Measurements from ENCODE around the gene APMAP. TPM values are rescaled to one million over a fixed set of nuclear protein-coding genes. Genes with fewer than 3 reads are reported as not detected.
"Not testable (repeated sequence)": the region's sequence is repeated elsewhere in the genome, so short reads cannot be mapped to it uniquely, and the experiment has no call there.

APMAP gene
- total RNA-seq, 1 donor from 2014 or later: 81.3 TPM

DNA sequence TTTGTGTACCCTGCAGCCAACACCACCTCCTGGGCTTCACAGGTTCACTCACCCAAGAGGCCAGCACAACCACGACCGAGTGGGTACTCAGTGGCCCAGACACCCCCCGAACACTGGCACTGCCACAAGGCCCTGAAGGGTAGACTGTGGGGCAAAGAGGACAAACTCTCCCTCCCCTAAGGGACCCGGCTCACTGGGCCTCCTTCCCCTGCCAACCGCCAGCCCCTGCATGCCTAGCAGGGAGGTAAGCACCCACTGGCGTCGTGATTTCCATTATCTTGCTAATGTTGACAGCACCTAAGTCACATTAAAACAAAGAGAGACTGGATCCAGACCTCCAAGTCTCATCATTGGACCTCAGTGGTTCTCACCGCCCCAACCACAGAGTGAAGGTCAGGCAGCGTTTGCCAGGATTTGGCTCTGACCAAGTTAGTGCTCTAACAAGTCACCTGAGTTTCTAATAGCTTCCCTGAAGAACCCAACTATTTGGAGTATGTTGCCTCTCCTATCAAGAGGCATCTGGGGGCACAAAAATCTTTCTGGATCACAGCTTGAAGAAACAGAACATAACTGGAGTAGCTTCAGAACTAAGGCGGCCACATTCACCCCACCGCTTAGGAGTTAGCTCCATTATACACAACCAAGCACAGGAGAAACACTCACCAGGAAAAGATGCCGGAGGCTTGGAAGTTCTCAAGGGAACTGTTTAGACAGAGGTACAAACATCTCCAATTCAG is 14.0 kb upstream of the APMAP start:
- no peaks in the 10 kb centered on the region for H3K4me1 Mint-ChIP-seq (ENCODE audit: low read depth)
- peaks cover 19% of the 10 kb centered on the region for H3K27me3 Mint-ChIP-seq
- DNase-seq (ENCODE audit: low spot score, unreplicated experiment): no peak
- H3K36me3 Mint-ChIP-seq (ENCODE audit: insufficient read depth): no peaks in the 10 kb centered on the region
- H3K27ac Mint-ChIP-seq: no peak overlapping the region
- H3K9me3 Mint-ChIP-seq (ENCODE audit: low read depth): peaks cover 5% of the 10 kb centered on the region
- H3K4me3 Mint-ChIP-seq (ENCODE audit: low read depth): no peak overlapping the region
- TF ChIP-seq, protein P1, sequence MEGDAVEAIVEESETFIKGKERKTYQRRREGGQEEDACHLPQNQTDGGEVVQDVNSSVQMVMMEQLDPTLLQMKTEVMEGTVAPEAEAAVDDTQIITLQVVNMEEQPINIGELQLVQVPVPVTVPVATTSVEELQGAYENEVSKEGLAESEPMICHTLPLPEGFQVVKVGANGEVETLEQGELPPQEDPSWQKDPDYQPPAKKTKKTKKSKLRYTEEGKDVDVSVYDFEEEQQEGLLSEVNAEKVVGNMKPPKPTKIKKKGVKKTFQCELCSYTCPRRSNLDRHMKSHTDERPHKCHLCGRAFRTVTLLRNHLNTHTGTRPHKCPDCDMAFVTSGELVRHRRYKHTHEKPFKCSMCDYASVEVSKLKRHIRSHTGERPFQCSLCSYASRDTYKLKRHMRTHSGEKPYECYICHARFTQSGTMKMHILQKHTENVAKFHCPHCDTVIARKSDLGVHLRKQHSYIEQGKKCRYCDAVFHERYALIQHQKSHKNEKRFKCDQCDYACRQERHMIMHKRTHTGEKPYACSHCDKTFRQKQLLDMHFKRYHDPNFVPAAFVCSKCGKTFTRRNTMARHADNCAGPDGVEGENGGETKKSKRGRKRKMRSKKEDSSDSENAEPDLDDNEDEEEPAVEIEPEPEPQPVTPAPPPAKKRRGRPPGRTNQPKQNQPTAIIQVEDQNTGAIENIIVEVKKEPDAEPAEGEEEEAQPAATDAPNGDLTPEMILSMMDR (IDR thresholded peaks at IDR 0.05; ENCODE audit: unreplicated experiment): no peak

DNA sequence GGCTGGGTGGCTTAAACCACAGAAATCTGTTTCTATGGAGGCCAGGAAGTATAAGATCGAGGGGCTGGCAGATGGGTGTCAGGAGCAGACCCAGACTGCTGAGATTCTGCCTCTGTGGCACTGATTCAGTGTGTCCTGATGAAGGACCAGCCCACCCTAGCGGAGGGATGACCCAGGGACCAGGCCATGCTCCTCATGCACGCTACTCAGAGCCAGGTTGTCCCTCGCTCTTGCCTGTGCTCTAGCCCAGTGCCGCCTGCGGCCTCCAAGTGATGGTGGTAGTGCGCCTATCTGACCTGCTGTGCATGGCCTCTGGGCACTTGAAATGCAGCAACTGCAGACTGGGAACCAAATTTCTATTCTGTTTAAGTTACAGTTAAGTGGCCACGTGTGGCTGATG is 13.1 kb upstream of the APMAP start:
- H3K4me3 Mint-ChIP-seq (ENCODE audit: low read depth): no peak overlapping the region
- H3K27ac Mint-ChIP-seq: no peak overlapping the region
- H3K9me3 Mint-ChIP-seq (ENCODE audit: low read depth): peaks cover 5% of the 10 kb centered on the region
- no peak for DNase-seq (ENCODE audit: low spot score, unreplicated experiment)
- no peaks in the 10 kb centered on the region for H3K4me1 Mint-ChIP-seq (ENCODE audit: low read depth)
- peaks cover 19% of the 10 kb centered on the region for H3K27me3 Mint-ChIP-seq
- TF ChIP-seq, protein P1 (IDR thresholded peaks at IDR 0.05; ENCODE audit: unreplicated experiment): no peak
- H3K36me3 Mint-ChIP-seq (ENCODE audit: insufficient read depth): no peaks in the 10 kb centered on the region

DNA sequence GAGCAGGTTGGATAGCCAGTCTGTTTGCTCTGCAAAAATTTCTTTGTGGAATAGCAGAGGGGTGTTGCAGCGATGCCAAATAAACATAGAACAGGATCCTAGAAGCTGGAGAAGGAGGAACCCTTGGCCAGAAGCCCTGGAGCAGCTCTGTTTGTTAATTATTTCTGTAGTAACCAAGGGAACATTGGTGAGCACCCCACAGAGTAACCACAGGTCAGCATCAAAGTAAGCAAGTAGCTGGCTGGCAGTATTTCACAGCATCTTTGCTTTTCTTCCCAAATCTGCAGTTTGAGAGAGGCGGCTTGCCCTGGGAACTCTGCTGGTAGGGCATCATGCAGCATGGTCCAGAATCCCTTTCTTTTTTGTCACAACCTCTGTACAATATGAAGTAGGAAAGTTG is 12.7 kb upstream of the APMAP start:
- no peaks in the 10 kb centered on the region for H3K4me1 Mint-ChIP-seq (ENCODE audit: low read depth)
- DNase-seq (ENCODE audit: low spot score, unreplicated experiment): no peak
- peaks cover 17% of the 10 kb centered on the region for H3K27me3 Mint-ChIP-seq
- no peak overlapping the region for H3K27ac Mint-ChIP-seq
- H3K36me3 Mint-ChIP-seq (ENCODE audit: insufficient read depth): no peaks in the 10 kb centered on the region
- TF ChIP-seq, protein P1 (IDR thresholded peaks at IDR 0.05; ENCODE audit: unreplicated experiment): no peak
- H3K4me3 Mint-ChIP-seq (ENCODE audit: low read depth): no peak overlapping the region
- peaks cover 5% of the 10 kb centered on the region for H3K9me3 Mint-ChIP-seq (ENCODE audit: low read depth)

DNA sequence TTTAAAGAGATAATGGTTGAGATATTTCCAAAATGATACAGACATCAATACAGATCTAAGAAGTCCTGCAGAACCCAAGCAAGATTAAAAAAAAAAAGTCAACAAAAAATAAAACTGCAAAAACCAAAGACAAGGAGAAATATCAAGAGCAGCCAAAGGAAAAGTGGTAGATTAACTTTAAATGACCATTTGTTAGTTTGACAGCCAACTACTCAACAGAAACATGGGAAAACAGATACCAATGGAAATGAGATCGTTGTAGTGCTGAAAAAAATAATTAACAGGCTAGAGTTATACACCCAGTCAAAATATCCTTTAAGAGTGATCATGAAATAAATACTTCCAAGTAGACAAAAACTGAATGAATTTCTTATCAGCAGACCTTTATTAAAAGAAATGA is 10.5 kb upstream of the APMAP start:
- Mint-ChIP-seq H3K27ac (no peak overlapping the region), H3K9me3 (ENCODE audit: low read depth) (peaks cover 5% of the 10 kb centered on the region)

DNA sequence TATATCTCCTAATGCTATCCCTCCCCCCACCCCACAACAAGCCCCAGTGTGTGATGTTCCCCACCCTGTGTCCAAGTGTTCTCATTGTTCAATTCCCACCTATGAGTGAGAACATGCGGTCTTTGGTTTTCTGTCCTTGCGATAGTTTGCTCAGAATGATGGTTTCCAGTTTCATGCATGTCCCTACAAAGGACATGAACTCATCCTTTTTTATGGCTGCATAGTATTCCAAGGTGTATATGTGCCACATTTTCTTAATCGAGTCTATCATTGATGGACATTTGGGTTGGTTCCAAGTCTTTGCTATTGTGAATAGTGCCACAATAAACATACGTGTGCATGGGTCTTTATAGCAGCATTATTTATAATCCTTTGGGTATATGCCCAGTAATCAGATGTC is 8.8 kb upstream of the APMAP start:
- DNase-seq (ENCODE audit: low spot score, unreplicated experiment); H3K9me3 Mint-ChIP-seq (ENCODE audit: low read depth); H3K27ac Mint-ChIP-seq; H3K4me3 Mint-ChIP-seq (ENCODE audit: low read depth); H3K4me1 Mint-ChIP-seq (ENCODE audit: low read depth); H3K36me3 Mint-ChIP-seq (ENCODE audit: insufficient read depth): not testable (repeated sequence)
- peaks cover 44% of the 10 kb centered on the region for H3K27me3 Mint-ChIP-seq

More for the DNA sequence above, 10.5 kb upstream of the APMAP start:
- TF ChIP-seq, protein P1 (IDR thresholded peaks at IDR 0.05; ENCODE audit: unreplicated experiment): no peak
- no peaks in the 10 kb centered on the region for H3K36me3 Mint-ChIP-seq (ENCODE audit: insufficient read depth)
- no peak for DNase-seq (ENCODE audit: low spot score, unreplicated experiment)
- no peak overlapping the region for H3K4me3 Mint-ChIP-seq (ENCODE audit: low read depth)
- no peaks in the 10 kb centered on the region for H3K4me1 Mint-ChIP-seq (ENCODE audit: low read depth)
- peaks cover 30% of the 10 kb centered on the region for H3K27me3 Mint-ChIP-seq

DNA sequence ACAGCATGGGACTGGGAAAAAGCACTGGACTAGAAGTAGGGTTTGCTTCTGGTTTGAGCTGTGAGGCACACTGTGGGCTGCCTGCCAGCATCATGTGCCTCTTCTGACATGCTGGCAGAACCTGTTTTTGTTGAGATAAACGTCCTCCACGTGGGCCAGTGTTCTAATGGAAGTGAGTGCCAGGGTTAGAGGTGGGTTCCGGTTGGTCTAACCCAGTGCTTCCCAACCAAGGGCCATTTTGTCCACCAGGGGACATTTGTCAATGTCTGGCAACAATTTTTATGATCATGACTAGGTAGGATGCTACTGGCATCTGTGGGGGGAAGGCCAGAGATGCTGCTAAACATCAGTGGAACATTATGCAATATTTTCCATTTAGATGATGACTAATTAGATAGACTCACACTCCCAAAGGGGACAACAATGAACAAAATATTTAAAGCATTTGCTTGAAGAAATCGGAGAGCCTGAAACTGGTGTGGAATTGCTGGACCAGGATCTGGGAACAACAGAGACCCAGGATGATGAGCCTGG is 7.8 kb upstream of the APMAP start:
- DNase-seq (ENCODE audit: low spot score, unreplicated experiment): no peak
- H3K9me3 Mint-ChIP-seq (ENCODE audit: low read depth): peaks cover 5% of the 10 kb centered on the region
- TF ChIP-seq, protein P1 (IDR thresholded peaks at IDR 0.05; ENCODE audit: unreplicated experiment): no peak
- H3K27me3 Mint-ChIP-seq: peaks cover 48% of the 10 kb centered on the region
- H3K4me3 Mint-ChIP-seq (ENCODE audit: low read depth): no peak overlapping the region
- no peak overlapping the region for H3K27ac Mint-ChIP-seq
- H3K36me3 Mint-ChIP-seq (ENCODE audit: insufficient read depth): no peaks in the 10 kb centered on the region
- no peaks in the 10 kb centered on the region for H3K4me1 Mint-ChIP-seq (ENCODE audit: low read depth)
